H9 (cell line): Measurements from ENCODE around the gene DENND6B. TPM values are rescaled to one million over a fixed set of nuclear protein-coding genes. Genes with fewer than 3 reads are reported as not detected.

Experiments
- DNase-seq: peaks from one replicate; pipeline ENCODE4 v3.0.0-alpha.2; 2017
- H2AFZ ChIP-seq: one replicate; pipeline ENCODE4 v1.6.1; 2013; ENCODE audit warnings: mild to moderate bottlenecking, low read length, control low read depth, moderate library complexity
- H2AK5ac ChIP-seq: 2 replicates; pipeline ENCODE4 v1.6.1; 2013; ENCODE audit warnings: low read length, control low read depth, mixed read lengths; ENCODE audit not compliant: insufficient read length
- H2BK120ac ChIP-seq: one replicate; pipeline ENCODE4 v1.6.1; 2013; ENCODE audit warnings: low read depth, mild to moderate bottlenecking, low read length, control low read depth, inconsistent platforms; ENCODE audit not compliant: poor library complexity, severe bottlenecking
- H2BK12ac ChIP-seq: 2 replicates; pipeline ENCODE4 v1.6.1; 2013; ENCODE audit warnings: low read length, control low read depth, mixed read lengths, low read depth; ENCODE audit not compliant: insufficient read length
- H2BK15ac ChIP-seq: 2 replicates; pipeline ENCODE4 v1.6.1; 2013; ENCODE audit warnings: low read depth, low read length, control low read depth
- H2BK20ac ChIP-seq: one replicate; pipeline ENCODE4 v1.6.1; 2013; ENCODE audit warnings: low read depth, mild to moderate bottlenecking, low read length, control low read depth, inconsistent platforms; ENCODE audit not compliant: poor library complexity, severe bottlenecking
- H2BK5ac ChIP-seq: 2 replicates; pipeline ENCODE4 v1.6.1; 2013; ENCODE audit warnings: low read length, control low read depth, mixed read lengths; ENCODE audit not compliant: insufficient read length
- H3K14ac ChIP-seq: 2 replicates; pipeline ENCODE4 v1.6.1; 2013; ENCODE audit warnings: low read length, control low read depth; ENCODE audit not compliant: insufficient read depth
- H3K18ac ChIP-seq: 2 replicates; pipeline ENCODE4 v1.6.1; 2013; ENCODE audit warnings: low read depth, mild to moderate bottlenecking, mixed read lengths, low read length, control low read depth; ENCODE audit not compliant: insufficient read length
- H3K23ac ChIP-seq: 2 replicates; pipeline ENCODE4 v1.6.1; 2013; ENCODE audit warnings: low read length, control low read depth, mixed read lengths, low read depth; ENCODE audit not compliant: insufficient read length
- H3K23me2 ChIP-seq: 2 replicates; pipeline ENCODE4 v1.6.1; 2013; ENCODE audit warnings: low read depth, mild to moderate bottlenecking, mixed read lengths, low read length, control low read depth; ENCODE audit not compliant: insufficient read length, poor library complexity, severe bottlenecking
- H3K27ac ChIP-seq: 2 replicates; pipeline ENCODE4 v1.5.1; 2013; ENCODE audit warnings: low read length, control low read depth, mixed read lengths, low read depth; ENCODE audit not compliant: insufficient read length
- H3K27me3 ChIP-seq: 2 replicates; pipeline ENCODE4 v1.6.1; 2013; ENCODE audit warnings: low read length, control low read depth, inconsistent platforms; ENCODE audit not compliant: insufficient read depth
- H3K4ac ChIP-seq: 2 replicates; pipeline ENCODE4 v1.6.1; 2013; ENCODE audit warnings: low read depth, mild to moderate bottlenecking, control low read depth, inconsistent platforms, low read length, moderate library complexity
- H3K4me1 ChIP-seq: 2 replicates; pipeline ENCODE4 v1.6.1; 2013; ENCODE audit warnings: low read length, control low read depth, inconsistent platforms; ENCODE audit not compliant: insufficient read depth
- H3K4me2 ChIP-seq: 2 replicates; pipeline ENCODE4 v1.6.1; 2013; ENCODE audit warnings: low read length, control low read depth, mixed read lengths; ENCODE audit not compliant: insufficient read length, insufficient read depth
- H3K56ac ChIP-seq: 2 replicates; pipeline ENCODE4 v1.6.1; 2013; ENCODE audit warnings: low read depth, mild to moderate bottlenecking, mixed read lengths, low read length, control low read depth; ENCODE audit not compliant: insufficient read length
- H3K79me1 ChIP-seq: 2 replicates; pipeline ENCODE4 v1.6.1; 2013; ENCODE audit warnings: low read depth, mild to moderate bottlenecking, moderate library complexity, low read length, control low read depth, inconsistent platforms; ENCODE audit not compliant: insufficient read depth, poor library complexity, severe bottlenecking
- H3K79me2 ChIP-seq: 2 replicates; pipeline ENCODE4 v1.6.1; 2013; ENCODE audit warnings: low read length, control low read depth, inconsistent platforms; ENCODE audit not compliant: insufficient read depth
- H3K9ac ChIP-seq: 2 replicates; pipeline ENCODE4 v1.6.1; 2013; ENCODE audit warnings: low read length, control low read depth, mixed read lengths; ENCODE audit not compliant: insufficient read length; ENCODE audit errors: extremely low read depth
- H3K9me3 ChIP-seq: one replicate; pipeline ENCODE4 v1.6.1; 2013; ENCODE audit warnings: low read depth, low read length, inconsistent platforms; ENCODE audit not compliant: control insufficient read depth
- H3T11ph ChIP-seq: one replicate; pipeline ENCODE4 v1.6.1; 2013; ENCODE audit warnings: mild to moderate bottlenecking, low read length, control low read depth, inconsistent platforms
- H4K20me1 ChIP-seq: one replicate; pipeline ENCODE4 v1.6.1; 2013; ENCODE audit not compliant: control insufficient read depth, insufficient read length, insufficient read depth
- H4K5ac ChIP-seq: 2 replicates; pipeline ENCODE4 v1.6.1; 2013; ENCODE audit warnings: low read depth, mild to moderate bottlenecking, mixed read lengths, low read length, control low read depth; ENCODE audit not compliant: insufficient read length
- H4K8ac ChIP-seq: replicated peaks from 2 replicates; pipeline ENCODE4 v1.6.1; 2013; ENCODE audit warnings: low read length, control low read depth, mixed read lengths, low read depth; ENCODE audit not compliant: insufficient read length
- H4K91ac ChIP-seq: 2 replicates; pipeline ENCODE4 v1.6.1; 2013; ENCODE audit warnings: low read depth, mild to moderate bottlenecking, moderate library complexity, mixed read lengths, low read length, control low read depth; ENCODE audit not compliant: insufficient read length
- H3K27ac Mint-ChIP-seq, 3 experiments: 2 replicates in 2 of 3; 3 replicates in 1 of 3; pipeline ENCODE4 v1.8.0; 2020 to 2021; ENCODE audit warnings: mixed read lengths in 3 of 3, mild to moderate bottlenecking in 1 of 3, moderate library complexity in 1 of 3
- H3K27me3 Mint-ChIP-seq: 2 replicates; pipeline ENCODE4 v1.8.0; 2021; ENCODE audit warnings: low read depth, mild to moderate bottlenecking, moderate library complexity, mixed read lengths
- H3K36me3 Mint-ChIP-seq, 3 experiments: 2 replicates in 2 of 3; 3 replicates in 1 of 3; pipeline ENCODE4 v1.8.0; 2020 to 2021; ENCODE audit warnings: low read depth in 3 of 3, mixed read lengths in 3 of 3; ENCODE audit not compliant: insufficient read depth in 1 of 3
- H3K4me1 Mint-ChIP-seq, 2 experiments: 2 replicates each; pipeline ENCODE4 v1.8.0; 2020; ENCODE audit warnings: mixed read lengths in 2 of 2
- H3K4me3 Mint-ChIP-seq, 2 experiments: 2 replicates in 1 of 2; 3 replicates in 1 of 2; pipeline ENCODE4 v1.8.0; 2020 to 2021; ENCODE audit warnings: mild to moderate bottlenecking in 2 of 2, mixed read lengths in 2 of 2, moderate library complexity in 1 of 2
- H3K9me3 Mint-ChIP-seq, 2 experiments: 2 replicates in 1 of 2; 3 replicates in 1 of 2; pipeline ENCODE4 v1.8.0; 2020; ENCODE audit warnings: mild to moderate bottlenecking in 2 of 2, mixed read lengths in 2 of 2, moderate library complexity in 1 of 2
- WGBS: extraction: QIAGEN DNeasy Blood & Tissue Kit; methylation state at CpG from one replicate; pipeline ENCODE4 v1.1.7; 2013; ENCODE audit warnings: missing lambda C conversion rate, low lambda C conversion rate, mixed read lengths; ENCODE audit not compliant: insufficient read length; ENCODE audit errors: extremely low coverage; 5-methylcytosine and 5-hydroxymethylcytosine counted together
- total RNA-seq: library from RNA; stranded (reverse); gene quantifications from 2 replicates; pipeline ENCODE4 v1.2.1, GENCODE V29; 2021
- TF ChIP-seq, protein P1 (sequence below): fragments of 200-600 bp; sonication (generic); conservative IDR thresholded peaks from 3 replicates; pipeline ENCODE4 v1.8.0; 2021; ENCODE audit warnings: antibody characterized with exemption, mild to moderate bottlenecking

The DENND6B gene
- total RNA-seq, 1 experiment from 2014 or later = 1.5 TPM

DNA sequence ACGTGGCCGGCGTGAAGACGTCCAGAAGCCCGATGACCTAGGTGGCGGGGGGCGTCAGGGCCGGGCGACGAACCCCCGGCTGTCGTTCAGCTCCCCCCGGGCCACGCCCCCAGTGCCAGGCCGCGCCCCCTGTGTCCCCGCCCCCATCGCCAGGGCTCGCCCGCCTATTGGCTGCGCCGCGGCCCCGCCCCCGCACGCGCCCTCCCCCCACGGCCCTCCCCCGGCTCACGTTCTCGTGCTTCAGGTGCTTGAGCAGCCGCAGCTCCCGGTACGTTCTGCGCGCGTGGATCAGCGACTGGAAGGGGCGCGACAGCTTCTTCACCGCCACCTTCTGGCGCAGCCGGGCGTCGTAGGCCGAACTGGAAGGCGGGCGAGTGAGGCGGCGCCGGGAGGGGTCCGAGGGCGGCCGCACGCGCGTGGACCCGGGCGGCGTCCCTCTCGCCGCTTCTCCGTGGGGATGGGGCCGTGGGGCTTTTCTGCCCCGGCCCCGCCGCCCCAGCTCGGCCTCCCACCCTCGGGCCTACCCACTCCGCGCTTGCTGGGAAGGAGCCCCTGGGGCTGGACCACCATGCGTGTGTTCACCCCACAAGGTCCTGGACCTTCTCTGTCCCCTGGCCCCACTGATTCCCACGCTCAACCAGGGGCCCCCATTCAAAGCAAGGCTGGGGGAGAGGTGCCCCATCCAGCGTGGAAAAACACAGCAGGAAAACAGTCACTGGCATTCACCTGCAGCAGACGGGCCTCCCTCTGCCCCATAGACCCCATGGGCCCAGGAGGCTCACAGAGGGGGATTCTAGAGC is 59.0 kb downstream of the DENND6B start:
- no peak overlapping the region for H3K27ac ChIP-seq
- no peak overlapping the region for H3K4me2 ChIP-seq
- no peak overlapping the region for H2BK5ac ChIP-seq
- no peak overlapping the region for H2AFZ ChIP-seq
- H3K18ac ChIP-seq = no peak overlapping the region
- no peak overlapping the region for H3T11ph ChIP-seq
- H3K9me3 ChIP-seq = no peaks in the 10 kb centered on the region
- H3K56ac ChIP-seq = no peak overlapping the region
- no CpG with 5 or more reads among the region's 75 CpGs for WGBS
- TF ChIP-seq, protein P1, sequence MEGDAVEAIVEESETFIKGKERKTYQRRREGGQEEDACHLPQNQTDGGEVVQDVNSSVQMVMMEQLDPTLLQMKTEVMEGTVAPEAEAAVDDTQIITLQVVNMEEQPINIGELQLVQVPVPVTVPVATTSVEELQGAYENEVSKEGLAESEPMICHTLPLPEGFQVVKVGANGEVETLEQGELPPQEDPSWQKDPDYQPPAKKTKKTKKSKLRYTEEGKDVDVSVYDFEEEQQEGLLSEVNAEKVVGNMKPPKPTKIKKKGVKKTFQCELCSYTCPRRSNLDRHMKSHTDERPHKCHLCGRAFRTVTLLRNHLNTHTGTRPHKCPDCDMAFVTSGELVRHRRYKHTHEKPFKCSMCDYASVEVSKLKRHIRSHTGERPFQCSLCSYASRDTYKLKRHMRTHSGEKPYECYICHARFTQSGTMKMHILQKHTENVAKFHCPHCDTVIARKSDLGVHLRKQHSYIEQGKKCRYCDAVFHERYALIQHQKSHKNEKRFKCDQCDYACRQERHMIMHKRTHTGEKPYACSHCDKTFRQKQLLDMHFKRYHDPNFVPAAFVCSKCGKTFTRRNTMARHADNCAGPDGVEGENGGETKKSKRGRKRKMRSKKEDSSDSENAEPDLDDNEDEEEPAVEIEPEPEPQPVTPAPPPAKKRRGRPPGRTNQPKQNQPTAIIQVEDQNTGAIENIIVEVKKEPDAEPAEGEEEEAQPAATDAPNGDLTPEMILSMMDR = peak; percentile 28; the same call in 2 of the 3 replicates
- Mint-ChIP-seq H3K4me1 (peaks cover 4 to 12% of the 10 kb centered on the region in 2 experiments), H3K9me3 (peaks cover 2 to 3% of the 10 kb centered on the region in 2 experiments; a peak in 2 of 5 replicates), H3K27me3 (peaks cover 77% of the 10 kb centered on the region), H3K36me3 (no peaks in the 10 kb centered on the region), H3K4me3 (peak overlapping the region in 1 of 2 experiments; percentile 19; a peak in 1 of 5 replicates), H3K27ac (no peak overlapping the region)
- no peak overlapping the region for H2BK120ac ChIP-seq
- no peak overlapping the region for H3K14ac ChIP-seq
- no peak overlapping the region for H4K8ac ChIP-seq
- H4K91ac ChIP-seq = no peak overlapping the region
- no peak overlapping the region for H2AK5ac ChIP-seq
- H2BK15ac ChIP-seq = no peak overlapping the region
- no peaks in the 10 kb centered on the region for H4K20me1 ChIP-seq
- H2BK12ac ChIP-seq = no peak overlapping the region
- no peak overlapping the region for H4K5ac ChIP-seq
- DNase-seq = peak; percentile 69
- no peak overlapping the region for H3K4ac ChIP-seq
- peaks cover 15% of the 10 kb centered on the region; the same call in 1 of the 2 replicates for H3K27me3 ChIP-seq
- H3K79me1 ChIP-seq = no peaks in the 10 kb centered on the region
- H3K23me2 ChIP-seq = peaks cover 5% of the 10 kb centered on the region
- H3K9ac ChIP-seq = no peak overlapping the region
- no peaks in the 10 kb centered on the region for H3K4me1 ChIP-seq
- no peak overlapping the region for H2BK20ac ChIP-seq
- no peak overlapping the region for H3K23ac ChIP-seq
- H3K79me2 ChIP-seq = no peaks in the 10 kb centered on the region
